ENCODE measurements around the gene MINDY4. TPM values are rescaled to one million over a fixed set of nuclear protein-coding genes. Genes with fewer than 3 reads are reported as not detected.

MINDY4 gene
- polyA plus RNA-seq, 1 experiment = 2.3 TPM

GRCh38 chr7:30920584-30921539, 149.6 kb downstream of the MINDY4 start:
- TF ChIP-seq CTCF (IDR thresholded peaks at IDR 0.05; ENCODE audit: insufficient read depth, low read depth, low read length) = no peak
- Histone ChIP-seq H3K4me3 (ENCODE audit: low read depth, low read length) (no peak overlapping the region), H3K36me3 (ENCODE audit: control insufficient read depth, insufficient read depth, low read length) (no peaks in the 10 kb centered on the region), H3K27me3 (ENCODE audit: control insufficient read depth, insufficient read depth, low read length) (no peaks in the 10 kb centered on the region)
- ChIA-PET CTCF (interaction anchor here (1.1 to 6.4 kb wide), 4 partner anchors 8 to 214 kb away, joined by 3 to 51 read pairs (median 6); no protein-coding TSS in a partner anchor), POLR2A (no interaction called here)
- no peak for DNase-seq (ENCODE audit: low read depth)

- Histone ChIP-seq H3K4me3 (ENCODE audit: low read depth, low read length) (no peak overlapping the region), H3K36me3 (ENCODE audit: control insufficient read depth, insufficient read depth, low read length) (no peaks in the 10 kb centered on the region), H3K27me3 (ENCODE audit: control insufficient read depth, insufficient read depth, low read length) (no peaks in the 10 kb centered on the region)
- POLR2A ChIA-PET = no interaction called here
- TF ChIP-seq CTCF (IDR thresholded peaks at IDR 0.05; ENCODE audit: insufficient read depth, low read depth, low read length) = no peak
- CTCF ChIA-PET = interaction anchor here (1.4 to 6.4 kb wide), 3 partner anchors 12 to 213 kb away, joined by 3 to 51 read pairs (median 5); no protein-coding TSS in a partner anchor
- no peak for DNase-seq (ENCODE audit: low read depth)
Observed at GRCh38 chr7:30921540-30922401, 150.6 kb downstream of the MINDY4 start.

- Histone ChIP-seq H3K4me3 (ENCODE audit: low read depth, low read length) (no peak overlapping the region), H3K27me3 (ENCODE audit: control insufficient read depth, insufficient read depth, low read length) (0 out of 2 replicates have a peak, but pooled peaks cover 1% of the 10 kb centered on the region), H3K36me3 (ENCODE audit: control insufficient read depth, insufficient read depth, low read length) (no peaks in the 10 kb centered on the region)
- POLR2A ChIA-PET = no interaction called here
- no peak for TF ChIP-seq CTCF (IDR thresholded peaks at IDR 0.05; ENCODE audit: insufficient read depth, low read depth, low read length)
- CTCF ChIA-PET = interaction anchor here (1.4 to 6.4 kb wide), 3 partner anchors 11 to 212 kb away, joined by 3 to 51 read pairs (median 5); no protein-coding TSS in a partner anchor
- no peak for DNase-seq (ENCODE audit: low read depth)
Observed at GRCh38 chr7:30922596-30922995, 151.4 kb downstream of the MINDY4 start.

GRCh38 chr7:30923009-30923773, 152.0 kb downstream of the MINDY4 start:
- Histone ChIP-seq H3K36me3 (ENCODE audit: control insufficient read depth, insufficient read depth, low read length) (no peaks in the 10 kb centered on the region), H3K4me3 (ENCODE audit: low read depth, low read length) (no peak overlapping the region), H3K27me3 (ENCODE audit: control insufficient read depth, insufficient read depth, low read length) (0 out of 2 replicates have a peak, but pooled peaks cover 1% of the 10 kb centered on the region)
- no peak for TF ChIP-seq CTCF (IDR thresholded peaks at IDR 0.05; ENCODE audit: insufficient read depth, low read depth, low read length)
- ChIA-PET POLR2A (no interaction called here), CTCF (interaction anchor here (1.4 to 6.4 kb wide), 3 partner anchors 11 to 61 kb away, joined by 5 to 51 read pairs (median 5); no protein-coding TSS in a partner anchor)
- no peak for DNase-seq (ENCODE audit: low read depth)

Data from BJ (cell line).